Measurements from ENCODE around the gene RCAN3.
"Not testable (repeated sequence)": the region's sequence is repeated elsewhere in the genome, so short reads cannot be mapped to it uniquely, and the experiment has no call there.

The RCAN3 gene

DNA sequence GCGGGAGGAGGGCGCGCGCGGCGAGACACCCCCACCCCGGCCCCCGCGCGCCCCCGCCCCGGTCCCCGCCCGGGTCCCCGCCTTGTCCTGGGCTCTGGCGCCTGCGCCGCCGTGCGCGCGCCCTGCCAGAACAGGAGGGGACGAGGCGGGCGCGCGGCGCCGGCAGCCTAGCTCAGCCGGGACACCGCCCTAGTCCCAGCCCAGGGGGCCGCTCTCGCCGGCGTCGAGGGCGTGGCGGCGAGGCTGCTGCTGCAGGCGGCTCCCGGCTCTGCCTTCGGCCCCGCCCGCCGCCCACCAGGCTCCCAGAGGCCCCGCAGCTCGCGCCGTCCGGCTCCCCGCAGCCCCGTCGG lies at the start of gene RCAN3:
Gene RCAN3 (plus strand): TSS at position 128 of the 350 bp plus-strand sequence. CDS start 11,537 bp downstream, outside the sequence.
- TF ChIP-seq, protein P1, sequence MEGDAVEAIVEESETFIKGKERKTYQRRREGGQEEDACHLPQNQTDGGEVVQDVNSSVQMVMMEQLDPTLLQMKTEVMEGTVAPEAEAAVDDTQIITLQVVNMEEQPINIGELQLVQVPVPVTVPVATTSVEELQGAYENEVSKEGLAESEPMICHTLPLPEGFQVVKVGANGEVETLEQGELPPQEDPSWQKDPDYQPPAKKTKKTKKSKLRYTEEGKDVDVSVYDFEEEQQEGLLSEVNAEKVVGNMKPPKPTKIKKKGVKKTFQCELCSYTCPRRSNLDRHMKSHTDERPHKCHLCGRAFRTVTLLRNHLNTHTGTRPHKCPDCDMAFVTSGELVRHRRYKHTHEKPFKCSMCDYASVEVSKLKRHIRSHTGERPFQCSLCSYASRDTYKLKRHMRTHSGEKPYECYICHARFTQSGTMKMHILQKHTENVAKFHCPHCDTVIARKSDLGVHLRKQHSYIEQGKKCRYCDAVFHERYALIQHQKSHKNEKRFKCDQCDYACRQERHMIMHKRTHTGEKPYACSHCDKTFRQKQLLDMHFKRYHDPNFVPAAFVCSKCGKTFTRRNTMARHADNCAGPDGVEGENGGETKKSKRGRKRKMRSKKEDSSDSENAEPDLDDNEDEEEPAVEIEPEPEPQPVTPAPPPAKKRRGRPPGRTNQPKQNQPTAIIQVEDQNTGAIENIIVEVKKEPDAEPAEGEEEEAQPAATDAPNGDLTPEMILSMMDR (IDR thresholded peaks at IDR 0.05; ENCODE audit: low read depth, low read length, missing control alignments): no peak
- H3K4me3 ChIP-seq (ENCODE audit: low read depth, low read length): peak within 1 kb of the TSS; percentile 48
- peak; percentile 26 for DNase-seq (ENCODE audit: low read depth)

DNA sequence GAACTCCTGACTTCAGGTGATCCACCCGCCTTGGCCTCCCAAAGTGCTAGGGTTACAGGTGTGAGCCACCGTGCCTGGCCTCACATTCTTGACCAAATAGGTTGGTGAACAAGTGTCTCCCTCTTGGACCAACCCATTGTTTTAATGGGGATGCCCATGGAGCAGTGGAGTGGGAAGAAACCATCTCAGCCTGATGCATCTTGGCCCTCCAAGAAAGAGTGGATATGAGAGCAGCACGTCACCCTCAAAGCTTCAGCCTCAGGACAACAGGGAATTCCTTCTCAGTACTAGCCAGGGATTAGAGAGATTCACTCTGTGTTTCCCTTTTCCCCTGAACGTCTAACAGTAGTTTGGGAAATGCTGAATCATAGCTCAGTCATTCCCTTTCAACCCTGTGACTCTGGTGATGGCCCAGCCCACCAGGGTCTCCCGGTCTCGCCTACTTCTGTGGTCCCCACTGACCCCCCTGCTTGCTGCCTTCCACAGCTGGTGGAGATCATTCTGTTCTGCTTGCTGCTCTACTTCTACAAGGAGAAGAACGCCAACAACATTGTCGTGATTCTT lies 49.6 kb upstream of the RCAN3 start:
- no peak for DNase-seq (ENCODE audit: low read depth)
- TF ChIP-seq, protein P1 (IDR thresholded peaks at IDR 0.05; ENCODE audit: low read depth, low read length, missing control alignments): no peak
- no peak overlapping the region for H3K4me3 ChIP-seq (ENCODE audit: low read depth, low read length)

DNA sequence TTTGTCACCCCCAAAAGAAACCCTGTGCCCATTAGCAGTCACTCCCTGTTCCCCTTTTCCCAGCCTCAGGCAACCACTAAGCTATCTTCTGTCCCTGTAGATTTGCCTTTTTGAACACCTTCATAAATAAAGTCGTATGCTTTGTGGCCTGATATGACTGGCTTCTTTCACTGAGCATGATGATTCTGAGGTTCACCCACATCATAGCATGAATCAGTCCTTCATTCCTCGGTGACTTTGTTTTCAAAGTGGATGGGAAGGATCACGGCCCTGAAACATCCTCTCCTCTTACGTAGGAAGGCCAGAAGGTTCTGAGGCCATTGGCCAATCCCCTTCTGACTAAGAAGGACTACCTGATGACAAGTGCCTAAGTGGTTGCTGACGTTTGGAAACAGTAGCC lies 48.0 kb upstream of the RCAN3 start:
- H3K4me3 ChIP-seq (ENCODE audit: low read depth, low read length): no peak overlapping the region
- no peak for DNase-seq (ENCODE audit: low read depth)
- TF ChIP-seq, protein P1 (IDR thresholded peaks at IDR 0.05; ENCODE audit: low read depth, low read length, missing control alignments): no peak

DNA sequence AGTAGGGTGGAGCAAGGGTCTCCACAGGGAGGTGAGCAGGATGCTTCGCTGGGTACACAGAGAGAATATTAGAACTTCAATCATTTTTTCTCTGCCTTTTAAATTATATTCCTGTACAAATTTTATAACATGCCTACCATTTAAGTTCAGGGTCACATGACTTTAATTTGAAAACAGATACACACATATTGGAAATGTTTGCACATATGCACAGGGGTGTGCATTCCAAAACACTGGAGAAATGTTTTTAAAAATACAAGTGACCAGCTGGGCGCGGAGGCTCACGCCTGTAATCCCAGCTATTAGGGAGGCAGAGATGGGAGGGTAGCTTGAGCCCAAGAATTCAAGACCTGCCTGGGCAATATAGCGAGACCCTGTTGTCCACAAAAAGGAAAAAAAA lies 47.4 kb upstream of the RCAN3 start:
- TF ChIP-seq, protein P1 (IDR thresholded peaks at IDR 0.05; ENCODE audit: low read depth, low read length, missing control alignments): no peak
- H3K4me3 ChIP-seq (ENCODE audit: low read depth, low read length): no peak overlapping the region
- DNase-seq (ENCODE audit: low read depth): no peak

GRCh38 chr1:24457866-24458265 lies 44.8 kb upstream of the RCAN3 start:
- DNase-seq (ENCODE audit: low read depth): no peak
- TF ChIP-seq, protein P1 (IDR thresholded peaks at IDR 0.05; ENCODE audit: low read depth, low read length, missing control alignments): no peak
- no peak overlapping the region for H3K4me3 ChIP-seq (ENCODE audit: low read depth, low read length)

GRCh38 chr1:24459551-24460266 lies 42.9 kb upstream of the RCAN3 start:
- H3K4me3 ChIP-seq (ENCODE audit: low read depth, low read length): no peak overlapping the region
- TF ChIP-seq, protein P1 (IDR thresholded peaks at IDR 0.05; ENCODE audit: low read depth, low read length, missing control alignments): no peak
- no peak for DNase-seq (ENCODE audit: low read depth)

DNA sequence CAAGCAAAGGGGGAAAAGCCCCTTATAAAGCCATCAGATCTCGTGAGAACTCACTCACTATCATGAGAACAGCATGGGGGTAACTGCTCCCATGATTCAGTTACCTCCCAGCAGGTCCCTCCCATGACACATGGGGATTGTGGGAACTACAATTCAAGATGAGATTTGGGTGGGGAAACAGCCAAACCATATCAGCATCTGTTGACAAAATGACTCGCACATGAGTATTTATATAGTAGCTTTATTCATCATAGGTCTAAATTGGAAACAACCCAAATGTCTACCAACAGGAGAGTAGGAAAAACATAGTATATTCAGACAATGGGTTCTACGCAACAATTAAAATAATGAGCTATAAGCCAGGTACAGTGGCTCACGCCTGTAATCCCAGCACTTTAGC lies 40.5 kb upstream of the RCAN3 start:
- not testable (repeated sequence) for H3K4me3 ChIP-seq (ENCODE audit: low read depth, low read length); DNase-seq (ENCODE audit: low read depth)

Measured in GM12864 (cell line).